OCI-LY3 (cell line): ENCODE measurements around the gene RPE65.

Experiments
- H2AFZ ChIP-seq: fragments of 200-600, 300-600 bp; shearing (Covaris generic); 2 replicates; pipeline ENCODE4 v1.6.0; 2014; ENCODE audit warnings: antibody characterized with exemption, low read depth, low read length
- H3K27ac ChIP-seq: fragments of 200-600, 300-600 bp; sonication (generic); 2 replicates; pipeline ENCODE4 v1.5.1; 2014; ENCODE audit warnings: mild to moderate bottlenecking, low read length, moderate library complexity, mixed read lengths
- H3K27me3 ChIP-seq: fragments of 200-600, 300-600 bp; sonication (generic); 2 replicates; pipeline ENCODE4 v1.6.1; 2014; ENCODE audit warnings: low read depth, low read length, mixed read lengths
- H3K36me3 ChIP-seq: fragments of 200-600, 300-600 bp; sonication (generic); replicated peaks from 2 replicates; pipeline ENCODE3; 2014; ENCODE audit warnings: low read depth, low read length, mixed read lengths
- H3K4me1 ChIP-seq: fragments of 300-600, 200-600 bp; sonication (generic); 2 replicates; pipeline ENCODE4 v1.6.1; 2014; ENCODE audit warnings: low read length, mixed read lengths
- H3K4me2 ChIP-seq: fragments of 200-600, 300-600 bp; sonication (generic); 2 replicates; pipeline ENCODE4 v1.6.1; 2014; ENCODE audit warnings: low read length, mixed read lengths
- H3K4me3 ChIP-seq: fragments of 300-600, 200-600 bp; sonication (generic); 2 replicates; pipeline ENCODE4 v1.5.1; 2014; ENCODE audit warnings: antibody characterized with exemption, mild to moderate bottlenecking, low read length, moderate library complexity
- H3K79me2 ChIP-seq: fragments of 300-600, 200-600 bp; shearing (Covaris generic); 2 replicates; pipeline ENCODE4 v1.6.1; 2014; ENCODE audit warnings: mild to moderate bottlenecking, low read length, mixed read lengths
- H3K9ac ChIP-seq: fragments of 300-600, 200-600 bp; shearing (Covaris generic); 2 replicates; pipeline ENCODE4 v1.6.0; 2014; ENCODE audit warnings: mild to moderate bottlenecking, low read length, moderate library complexity
- H3K9me3 ChIP-seq: fragments of 200-600, 300-600 bp; shearing (Covaris generic); 2 replicates; pipeline ENCODE4 v1.6.1; 2014; ENCODE audit warnings: low read length, mixed read lengths; ENCODE audit not compliant: insufficient read depth
- H4K20me1 ChIP-seq: fragments of 200-600, 300-600 bp; sonication (generic); 2 replicates; pipeline ENCODE4 v1.6.1; 2016; ENCODE audit warnings: low read length, mixed read lengths; ENCODE audit not compliant: insufficient read depth
- EZH2phosphoT487 ChIP-seq: fragments of 200-600 bp; shearing (Covaris generic); IDR thresholded peaks from 2 replicates; pipeline ENCODE4 v1.6.1; 2018; ENCODE audit warnings: antibody characterized with exemption, mixed run types, low read depth
- TF ChIP-seq, protein P1 (sequence below): fragments of 200-600, 300-600 bp; sonication (generic); IDR thresholded peaks from 2 replicates; pipeline ENCODE4 v1.5.1; 2014; ENCODE audit warnings: antibody characterized with exemption, low read length, low read depth

The RPE65 gene

DNA sequence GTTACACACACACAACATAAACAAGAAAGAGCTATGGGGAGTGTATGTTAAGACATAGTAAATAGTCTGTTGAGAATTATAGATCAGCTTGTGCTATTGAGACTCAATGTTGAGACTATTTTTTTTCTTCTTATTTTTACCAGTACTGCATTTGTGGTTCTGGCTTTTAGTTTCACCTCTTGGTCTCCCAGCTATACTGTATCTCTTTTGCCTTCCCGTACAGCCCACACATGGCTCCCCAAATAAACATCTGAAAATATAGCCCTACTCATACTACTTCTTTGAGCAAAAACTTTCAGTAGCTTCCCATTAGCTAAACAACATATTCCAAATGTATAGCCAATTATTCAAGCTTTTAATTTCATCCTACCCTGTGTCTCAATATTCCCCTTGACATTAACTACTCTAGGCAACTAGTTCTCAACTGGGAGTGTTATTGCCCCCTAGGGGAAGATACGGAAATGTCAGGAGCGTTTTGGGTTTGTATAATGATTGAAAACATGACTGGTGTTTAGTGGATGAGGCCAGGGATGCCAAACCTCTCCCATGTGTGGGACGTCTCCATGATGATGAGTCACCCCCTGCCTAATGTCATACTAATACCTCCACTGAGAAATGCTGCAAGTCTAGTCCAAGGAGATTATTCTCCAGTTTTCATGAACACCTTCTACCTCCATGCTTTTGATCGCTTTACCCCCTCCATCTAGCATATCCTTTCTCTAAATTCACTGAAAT is 6.8 kb downstream of the RPE65 start:
- no peaks in the 10 kb centered on the region for H3K36me3 ChIP-seq
- H3K9me3 ChIP-seq: no peaks in the 10 kb centered on the region
- TF ChIP-seq EZH2phosphoT487: no peak
- TF ChIP-seq, protein P1, sequence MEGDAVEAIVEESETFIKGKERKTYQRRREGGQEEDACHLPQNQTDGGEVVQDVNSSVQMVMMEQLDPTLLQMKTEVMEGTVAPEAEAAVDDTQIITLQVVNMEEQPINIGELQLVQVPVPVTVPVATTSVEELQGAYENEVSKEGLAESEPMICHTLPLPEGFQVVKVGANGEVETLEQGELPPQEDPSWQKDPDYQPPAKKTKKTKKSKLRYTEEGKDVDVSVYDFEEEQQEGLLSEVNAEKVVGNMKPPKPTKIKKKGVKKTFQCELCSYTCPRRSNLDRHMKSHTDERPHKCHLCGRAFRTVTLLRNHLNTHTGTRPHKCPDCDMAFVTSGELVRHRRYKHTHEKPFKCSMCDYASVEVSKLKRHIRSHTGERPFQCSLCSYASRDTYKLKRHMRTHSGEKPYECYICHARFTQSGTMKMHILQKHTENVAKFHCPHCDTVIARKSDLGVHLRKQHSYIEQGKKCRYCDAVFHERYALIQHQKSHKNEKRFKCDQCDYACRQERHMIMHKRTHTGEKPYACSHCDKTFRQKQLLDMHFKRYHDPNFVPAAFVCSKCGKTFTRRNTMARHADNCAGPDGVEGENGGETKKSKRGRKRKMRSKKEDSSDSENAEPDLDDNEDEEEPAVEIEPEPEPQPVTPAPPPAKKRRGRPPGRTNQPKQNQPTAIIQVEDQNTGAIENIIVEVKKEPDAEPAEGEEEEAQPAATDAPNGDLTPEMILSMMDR: peak; percentile 56
- H3K27ac ChIP-seq: no peak overlapping the region
- no peak overlapping the region for H3K9ac ChIP-seq
- H3K4me3 ChIP-seq: no peak overlapping the region
- H3K79me2 ChIP-seq: no peaks in the 10 kb centered on the region
- H4K20me1 ChIP-seq: no peaks in the 10 kb centered on the region
- no peaks in the 10 kb centered on the region for H3K27me3 ChIP-seq
- no peak overlapping the region for H2AFZ ChIP-seq
- H3K4me2 ChIP-seq: no peak overlapping the region
- no peaks in the 10 kb centered on the region for H3K4me1 ChIP-seq

DNA sequence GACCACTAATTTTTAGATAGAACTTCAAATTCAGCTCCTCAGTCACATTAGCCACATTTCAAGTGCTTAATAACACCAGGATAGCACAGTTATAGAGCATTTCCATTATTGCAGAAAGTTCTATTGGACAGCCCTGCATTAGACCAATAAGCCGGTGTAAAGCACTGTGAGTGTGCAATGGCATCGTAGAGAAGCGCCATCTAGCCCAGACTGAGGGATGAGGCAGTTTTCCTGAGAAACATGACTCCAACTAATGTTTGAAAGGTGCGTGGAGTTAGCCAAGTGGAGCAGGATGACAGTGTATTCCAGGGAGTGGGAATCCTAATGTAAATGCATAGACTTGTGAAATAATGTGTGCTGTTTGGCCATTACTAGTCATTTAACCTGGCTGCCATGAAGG is 7.7 kb downstream of the RPE65 start:
- H3K27ac ChIP-seq: no peak overlapping the region
- H3K9ac ChIP-seq: no peak overlapping the region
- no peaks in the 10 kb centered on the region for H4K20me1 ChIP-seq
- no peak overlapping the region for H3K4me2 ChIP-seq
- no peaks in the 10 kb centered on the region for H3K27me3 ChIP-seq
- H3K36me3 ChIP-seq: no peaks in the 10 kb centered on the region
- H3K4me3 ChIP-seq: no peak overlapping the region
- TF ChIP-seq, protein P1: no peak
- no peak for TF ChIP-seq EZH2phosphoT487
- no peaks in the 10 kb centered on the region for H3K4me1 ChIP-seq
- H2AFZ ChIP-seq: no peak overlapping the region
- no peaks in the 10 kb centered on the region for H3K79me2 ChIP-seq
- H3K9me3 ChIP-seq: no peaks in the 10 kb centered on the region

DNA sequence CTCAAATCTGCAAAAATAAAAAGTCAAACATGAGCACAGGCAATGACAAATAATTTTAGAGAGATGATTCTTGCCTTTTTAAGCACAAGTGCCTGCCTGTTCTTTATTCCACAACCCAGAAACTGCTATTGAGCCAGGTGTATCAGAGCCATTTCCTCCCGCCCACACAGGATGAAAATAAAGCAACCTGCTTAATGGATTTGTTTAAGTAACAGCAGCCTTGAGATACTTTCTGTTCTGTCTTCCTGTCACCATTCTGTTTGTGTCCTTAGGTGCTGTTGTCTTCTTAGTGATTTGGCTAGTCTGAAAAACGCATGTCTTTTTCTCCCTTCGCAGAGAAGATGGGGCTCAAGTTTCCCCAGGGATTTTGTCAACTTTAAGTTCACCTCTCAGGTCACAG is 11.4 kb downstream of the RPE65 start:
- Histone ChIP-seq H3K27me3 (no peaks in the 10 kb centered on the region), H4K20me1 (no peaks in the 10 kb centered on the region), H2AFZ (no peak overlapping the region), H3K4me3 (no peak overlapping the region), H3K27ac (no peak overlapping the region), H3K4me2 (no peak overlapping the region), H3K4me1 (no peaks in the 10 kb centered on the region), H3K9ac (no peak overlapping the region), H3K36me3 (no peaks in the 10 kb centered on the region), H3K9me3 (no peaks in the 10 kb centered on the region), H3K79me2 (no peaks in the 10 kb centered on the region)
- TF ChIP-seq, protein P1: no peak
- no peak for TF ChIP-seq EZH2phosphoT487

DNA sequence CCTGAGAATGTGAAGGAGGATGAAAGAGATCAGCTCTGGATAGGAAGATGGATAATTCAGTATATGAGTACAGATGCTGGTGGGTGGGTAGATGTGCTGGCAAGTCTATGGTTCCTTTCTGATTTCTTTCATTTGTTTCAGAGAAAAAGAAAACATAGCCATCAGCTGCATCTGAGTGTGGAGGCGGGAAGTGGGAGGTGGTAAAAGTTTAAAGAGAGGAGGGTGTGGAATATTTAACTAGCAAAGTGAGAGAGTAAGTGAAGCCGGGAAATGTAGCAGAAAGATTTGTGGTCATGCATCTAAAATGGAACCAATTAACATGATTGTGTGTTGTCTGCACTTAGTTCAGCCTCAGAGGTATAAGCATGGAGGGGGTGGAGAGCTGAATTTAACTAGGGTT is 16.4 kb downstream of the RPE65 start:
- H3K27ac ChIP-seq: no peak overlapping the region
- H3K36me3 ChIP-seq: no peaks in the 10 kb centered on the region
- H3K4me3 ChIP-seq: no peak overlapping the region
- H2AFZ ChIP-seq: no peak overlapping the region
- no peaks in the 10 kb centered on the region for H4K20me1 ChIP-seq
- no peak overlapping the region for H3K9ac ChIP-seq
- H3K4me2 ChIP-seq: no peak overlapping the region
- no peaks in the 10 kb centered on the region for H3K79me2 ChIP-seq
- no peak for TF ChIP-seq EZH2phosphoT487
- TF ChIP-seq, protein P1: no peak
- no peaks in the 10 kb centered on the region for H3K27me3 ChIP-seq
- H3K9me3 ChIP-seq: no peaks in the 10 kb centered on the region
- H3K4me1 ChIP-seq: no peaks in the 10 kb centered on the region
